ENCODE measurements around the gene RPL11. TPM values are rescaled to one million over a fixed set of nuclear protein-coding genes. Genes with fewer than 3 reads are reported as not detected.

The RPL11 gene
- 1,388 and 2,503 TPM in 2 replicates for total RNA-seq (ENCODE audit: low replicate concordance)

DNA sequence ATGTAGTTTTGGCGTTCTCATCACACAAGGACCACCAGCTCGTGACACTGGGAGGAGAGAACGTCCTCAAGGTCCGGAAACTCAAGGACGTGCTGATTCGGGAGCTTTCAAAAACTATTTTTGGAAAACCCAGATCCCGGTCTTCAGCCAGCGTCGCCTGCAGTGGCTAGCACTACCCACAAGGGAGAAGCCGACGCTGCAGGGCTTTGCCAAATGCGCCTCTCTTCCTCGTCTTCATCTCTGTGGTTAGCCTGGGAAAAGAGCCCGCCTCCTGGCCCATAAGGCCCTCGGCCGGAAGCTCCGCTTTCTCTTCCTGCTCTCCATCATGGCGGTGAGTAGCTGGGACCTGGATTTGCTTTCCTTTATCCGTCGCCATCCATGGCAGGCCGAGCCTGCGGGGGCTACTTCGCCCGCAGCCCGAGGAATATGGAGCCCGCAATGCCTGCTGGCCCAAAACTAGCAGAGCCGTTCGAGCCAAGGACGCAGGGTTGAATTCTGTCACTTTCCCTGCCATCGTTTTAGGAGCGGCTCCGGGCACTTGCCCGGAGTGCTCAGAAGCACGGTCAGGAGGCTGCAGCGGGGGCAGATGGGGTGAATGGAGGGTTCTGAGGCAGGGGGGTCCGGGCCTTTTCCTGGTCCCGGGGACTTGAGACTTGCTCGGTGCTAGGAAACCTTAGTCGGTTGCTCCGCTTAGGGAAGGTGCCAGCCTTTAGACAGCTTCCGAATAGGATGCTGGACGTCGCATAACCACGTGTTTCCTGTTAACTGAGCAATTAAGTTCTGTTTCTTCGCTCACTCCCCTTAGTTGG, at the start of gene RPL11:
Gene RPL11, plus strand, starts transcription at position 308 of the 809 bp plus-strand sequence. Its CDS starts 18 bp downstream, at position 326.
- peak; percentile 97 for DNase-seq (ENCODE audit: low spot score)
- Histone ChIP-seq H3F3A (ENCODE audit: low read depth) (peaks cover 42% of the 10 kb centered on the region), H4K20me1 (ENCODE audit: low read depth) (peaks cover 48% of the 10 kb centered on the region), H3K4me1 (peaks cover 14% of the 10 kb centered on the region), H3K27ac (peak within 1 kb of the TSS; percentile 94), H3K4me2 (peak within 1 kb of the TSS; percentile 100), H3K9me3 (ENCODE audit: low read depth) (no peaks in the 10 kb centered on the region), H3K36me3 (peaks cover 18% of the 10 kb centered on the region), H3K9ac (peak within 1 kb of the TSS; percentile 100), H3K27me3 (no peaks in the 10 kb centered on the region), H3K79me2 (ENCODE audit: low read depth) (peaks cover 52% of the 10 kb centered on the region), H2AFZ (replicated peaks) (peak within 1 kb of the TSS; percentile 85), H3K4me3 (peak within 1 kb of the TSS; percentile 97)
- Mint-ChIP-seq H3K4me1 (peaks cover 27% of the 10 kb centered on the region), H3K9me3 (peaks cover 4% of the 10 kb centered on the region), H3K36me3 (peaks cover 29% of the 10 kb centered on the region), H3K27me3 (ENCODE audit: insufficient read depth, low read depth) (no peaks in the 10 kb centered on the region), H3K4me3 (peak within 1 kb of the TSS; percentile 95), H3K27ac (peak within 1 kb of the TSS; percentile 95)
- TF ChIP-seq, protein P1, sequence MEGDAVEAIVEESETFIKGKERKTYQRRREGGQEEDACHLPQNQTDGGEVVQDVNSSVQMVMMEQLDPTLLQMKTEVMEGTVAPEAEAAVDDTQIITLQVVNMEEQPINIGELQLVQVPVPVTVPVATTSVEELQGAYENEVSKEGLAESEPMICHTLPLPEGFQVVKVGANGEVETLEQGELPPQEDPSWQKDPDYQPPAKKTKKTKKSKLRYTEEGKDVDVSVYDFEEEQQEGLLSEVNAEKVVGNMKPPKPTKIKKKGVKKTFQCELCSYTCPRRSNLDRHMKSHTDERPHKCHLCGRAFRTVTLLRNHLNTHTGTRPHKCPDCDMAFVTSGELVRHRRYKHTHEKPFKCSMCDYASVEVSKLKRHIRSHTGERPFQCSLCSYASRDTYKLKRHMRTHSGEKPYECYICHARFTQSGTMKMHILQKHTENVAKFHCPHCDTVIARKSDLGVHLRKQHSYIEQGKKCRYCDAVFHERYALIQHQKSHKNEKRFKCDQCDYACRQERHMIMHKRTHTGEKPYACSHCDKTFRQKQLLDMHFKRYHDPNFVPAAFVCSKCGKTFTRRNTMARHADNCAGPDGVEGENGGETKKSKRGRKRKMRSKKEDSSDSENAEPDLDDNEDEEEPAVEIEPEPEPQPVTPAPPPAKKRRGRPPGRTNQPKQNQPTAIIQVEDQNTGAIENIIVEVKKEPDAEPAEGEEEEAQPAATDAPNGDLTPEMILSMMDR (IDR thresholded peaks at IDR 0.05), result peak; percentile 71
- no peak for TF ChIP-seq EZH2 (IDR thresholded peaks at IDR 0.05)

DNA sequence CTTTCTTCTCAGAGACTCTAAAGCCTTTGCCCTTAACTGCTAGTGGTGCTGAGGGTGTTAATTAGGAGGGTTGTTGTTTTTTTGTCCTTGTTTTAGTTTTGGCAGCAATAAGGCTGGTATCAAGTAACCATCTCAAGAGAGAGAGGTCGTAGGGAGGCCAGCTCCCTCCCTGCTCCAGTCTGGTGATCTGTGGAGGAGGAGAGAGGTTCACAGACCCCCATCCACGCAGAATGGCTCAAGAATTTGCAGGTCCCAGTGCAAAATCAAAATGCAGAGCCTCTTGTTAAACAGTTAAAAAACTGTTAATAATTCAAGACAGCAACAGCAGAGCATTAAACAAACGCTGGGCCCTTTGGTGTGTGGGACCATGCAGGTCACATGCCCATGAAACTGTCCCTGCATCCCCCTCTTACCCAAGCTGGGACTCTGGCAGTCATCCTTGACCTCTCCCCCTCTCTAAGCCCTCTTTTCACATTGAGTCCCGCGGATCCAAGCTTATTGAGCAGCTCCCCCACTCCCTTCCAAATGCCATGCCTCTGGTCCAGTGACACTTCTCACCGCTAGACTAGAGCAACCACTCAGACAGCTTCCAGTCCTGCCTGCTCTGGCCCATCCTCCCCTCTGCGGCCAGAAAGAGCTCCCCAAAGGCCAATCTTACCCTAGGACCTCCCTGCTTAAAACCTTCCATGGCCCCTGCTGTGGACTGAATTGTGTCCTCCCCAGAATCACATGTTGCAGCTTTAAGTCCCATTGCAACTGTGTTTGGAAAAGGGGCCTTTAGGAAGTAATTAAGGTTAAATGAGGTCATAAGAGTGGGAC, 47.7 kb upstream of the RPL11 start:
- peak; percentile 65 for DNase-seq (ENCODE audit: low spot score)
- H3K4me1 Mint-ChIP-seq, result peaks cover 22% of the 10 kb centered on the region
- Histone ChIP-seq H3K9me3 (ENCODE audit: low read depth) (no peaks in the 10 kb centered on the region), H3K36me3 (no peaks in the 10 kb centered on the region), H3F3A (ENCODE audit: low read depth) (peaks cover 18% of the 10 kb centered on the region), H3K79me2 (ENCODE audit: low read depth) (no peaks in the 10 kb centered on the region), H3K4me2 (peak overlapping the region; percentile 55), H3K9ac (no peak overlapping the region), H4K20me1 (ENCODE audit: low read depth) (no peaks in the 10 kb centered on the region), H3K27me3 (no peaks in the 10 kb centered on the region), H3K4me3 (no peak overlapping the region), H2AFZ (replicated peaks) (no peak overlapping the region), H3K4me1 (peaks cover 16% of the 10 kb centered on the region), H3K27ac (no peak overlapping the region)
- no peak for TF ChIP-seq EZH2phosphoT487 (IDR thresholded peaks at IDR 0.05)
- no peaks in the 10 kb centered on the region for H3K36me3 Mint-ChIP-seq
- peak overlapping the region; percentile 74 for H3K27ac Mint-ChIP-seq
- H3K9me3 Mint-ChIP-seq, result peaks cover 10% of the 10 kb centered on the region
- H3K4me3 Mint-ChIP-seq, result peak overlapping the region; percentile 2
- peaks cover 16% of the 10 kb centered on the region for H3K27me3 Mint-ChIP-seq (ENCODE audit: insufficient read depth, low read depth)

DNA sequence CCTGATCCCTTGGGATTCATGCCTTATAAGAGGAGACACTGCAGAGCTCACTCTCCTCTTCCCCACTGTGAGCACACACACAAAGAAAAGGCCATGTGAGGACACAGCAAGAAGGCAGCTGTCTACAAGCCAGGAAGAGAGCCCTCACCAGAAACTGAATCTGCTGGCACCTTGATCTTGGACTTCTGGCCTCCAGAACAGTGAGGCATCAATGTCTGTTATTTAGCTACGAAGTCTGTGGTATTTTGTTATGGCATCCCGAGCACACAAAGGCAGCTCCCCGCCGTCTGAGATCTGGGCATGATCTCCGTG, 47.1 kb upstream of the RPL11 start:
- no peaks in the 10 kb centered on the region for H3K27me3 ChIP-seq
- H3K9me3 Mint-ChIP-seq, result peaks cover 10% of the 10 kb centered on the region
- no peak overlapping the region for H3K4me3 ChIP-seq
- H4K20me1 ChIP-seq (ENCODE audit: low read depth), result no peaks in the 10 kb centered on the region
- H3K9me3 ChIP-seq (ENCODE audit: low read depth), result no peaks in the 10 kb centered on the region
- TF ChIP-seq, protein P1 (IDR thresholded peaks at IDR 0.05), result no peak
- TF ChIP-seq EZH2 (IDR thresholded peaks at IDR 0.05) (no peak), EZH2phosphoT487 (IDR thresholded peaks at IDR 0.05) (no peak)
- H3K4me2 ChIP-seq, result peak overlapping the region; percentile 55
- H3K36me3 Mint-ChIP-seq, result no peaks in the 10 kb centered on the region
- H3K27me3 Mint-ChIP-seq (ENCODE audit: insufficient read depth, low read depth), result peaks cover 14% of the 10 kb centered on the region
- no peak overlapping the region for H2AFZ ChIP-seq (replicated peaks)
- DNase-seq (ENCODE audit: low spot score), result no peak
- H3K79me2 ChIP-seq (ENCODE audit: low read depth), result no peaks in the 10 kb centered on the region
- H3K27ac Mint-ChIP-seq, result no peak overlapping the region
- no peaks in the 10 kb centered on the region for H3K36me3 ChIP-seq
- no peak overlapping the region for H3K4me3 Mint-ChIP-seq
- H3K4me1 Mint-ChIP-seq, result peaks cover 17% of the 10 kb centered on the region
- H3K27ac ChIP-seq, result no peak overlapping the region
- peaks cover 16% of the 10 kb centered on the region for H3K4me1 ChIP-seq
- H3K9ac ChIP-seq, result no peak overlapping the region
- peaks cover 18% of the 10 kb centered on the region for H3F3A ChIP-seq (ENCODE audit: low read depth)
